ENCODE data around the gene IGSF9. TPM values are rescaled to one million over a fixed set of nuclear protein-coding genes. Genes with fewer than 3 reads are reported as not detected.

IGSF9 gene
- total RNA-seq, 1 donor from 2014 or later: 2.0 TPM

DNA sequence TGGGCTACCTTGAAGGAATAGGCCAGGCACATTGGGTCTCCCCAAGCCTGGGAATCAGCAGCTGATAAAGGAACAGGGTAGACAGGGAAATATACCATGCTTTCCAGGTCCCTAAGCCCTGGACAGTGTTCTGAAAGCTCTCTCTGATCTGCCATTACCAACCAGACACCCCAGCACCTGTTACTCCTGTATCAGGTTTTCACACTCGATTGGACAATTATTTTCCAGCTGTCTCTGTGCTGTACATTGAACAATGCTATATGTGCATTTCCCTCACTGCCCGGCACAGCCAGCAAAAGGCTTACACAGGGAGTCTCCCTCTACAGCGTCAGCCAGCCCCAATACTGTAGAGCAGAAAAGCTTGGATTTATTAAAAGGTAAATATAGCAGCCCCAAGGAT, 50.1 kb downstream of the IGSF9 start:
- Histone ChIP-seq H3K27me3 (ENCODE audit: low read depth) (no peaks in the 10 kb centered on the region), H3K27ac (no peak overlapping the region), H3K4me3 (no peak overlapping the region), H3K4me1 (peaks cover 55% of the 10 kb centered on the region), H3K9me3 (no peaks in the 10 kb centered on the region), H3K36me3 (no peaks in the 10 kb centered on the region)
- DNase-seq (no peak), ATAC-seq (no peak)
- intact Hi-C loops (cut with DNase I): no loop called here
- TF ChIP-seq, protein P1, sequence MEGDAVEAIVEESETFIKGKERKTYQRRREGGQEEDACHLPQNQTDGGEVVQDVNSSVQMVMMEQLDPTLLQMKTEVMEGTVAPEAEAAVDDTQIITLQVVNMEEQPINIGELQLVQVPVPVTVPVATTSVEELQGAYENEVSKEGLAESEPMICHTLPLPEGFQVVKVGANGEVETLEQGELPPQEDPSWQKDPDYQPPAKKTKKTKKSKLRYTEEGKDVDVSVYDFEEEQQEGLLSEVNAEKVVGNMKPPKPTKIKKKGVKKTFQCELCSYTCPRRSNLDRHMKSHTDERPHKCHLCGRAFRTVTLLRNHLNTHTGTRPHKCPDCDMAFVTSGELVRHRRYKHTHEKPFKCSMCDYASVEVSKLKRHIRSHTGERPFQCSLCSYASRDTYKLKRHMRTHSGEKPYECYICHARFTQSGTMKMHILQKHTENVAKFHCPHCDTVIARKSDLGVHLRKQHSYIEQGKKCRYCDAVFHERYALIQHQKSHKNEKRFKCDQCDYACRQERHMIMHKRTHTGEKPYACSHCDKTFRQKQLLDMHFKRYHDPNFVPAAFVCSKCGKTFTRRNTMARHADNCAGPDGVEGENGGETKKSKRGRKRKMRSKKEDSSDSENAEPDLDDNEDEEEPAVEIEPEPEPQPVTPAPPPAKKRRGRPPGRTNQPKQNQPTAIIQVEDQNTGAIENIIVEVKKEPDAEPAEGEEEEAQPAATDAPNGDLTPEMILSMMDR (IDR thresholded peaks at IDR 0.05): no peak

DNA sequence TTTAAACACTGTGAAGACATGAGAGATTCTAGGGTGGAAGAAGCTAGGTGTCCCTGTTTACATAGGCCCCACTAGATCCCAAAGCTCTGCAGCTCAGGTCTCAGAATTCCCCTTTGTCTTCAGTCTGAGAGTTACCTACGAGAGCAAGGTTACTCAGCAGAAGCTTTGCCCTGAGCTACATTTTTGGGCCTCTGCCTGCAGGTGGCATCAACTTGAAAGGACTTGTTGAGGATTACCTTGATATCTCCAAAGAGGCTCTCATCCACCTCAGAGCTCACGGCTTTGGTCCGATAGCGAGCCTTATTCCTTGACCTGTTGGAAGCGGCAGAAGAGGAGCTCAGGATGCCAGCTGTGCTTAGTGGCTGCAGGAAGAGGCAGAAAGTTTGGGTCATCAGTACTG, 52.5 kb downstream of the IGSF9 start:
- Histone ChIP-seq H3K4me1 (peaks cover 54% of the 10 kb centered on the region), H3K27ac (no peak overlapping the region), H3K27me3 (ENCODE audit: low read depth) (no peaks in the 10 kb centered on the region), H3K36me3 (no peaks in the 10 kb centered on the region), H3K9me3 (no peaks in the 10 kb centered on the region), H3K4me3 (no peak overlapping the region)
- DNase-seq (no peak), ATAC-seq (no peak)
- intact Hi-C loops (cut with DNase I): loop anchor here (5.0 kb wide), 1 partner anchor 96 kb away; no protein-coding TSS in a partner anchor
- TF ChIP-seq, protein P1 (IDR thresholded peaks at IDR 0.05): no peak

GRCh38 chr1:159891275-159892157, 53.9 kb downstream of the IGSF9 start:
- intact Hi-C loops (cut with DNase I): loop anchor here (5.0 kb wide), 1 partner anchor 94 kb away; no protein-coding TSS in a partner anchor
- Histone ChIP-seq H3K27me3 (ENCODE audit: low read depth) (no peaks in the 10 kb centered on the region), H3K9me3 (no peaks in the 10 kb centered on the region), H3K27ac (no peak overlapping the region), H3K4me3 (no peak overlapping the region), H3K36me3 (no peaks in the 10 kb centered on the region), H3K4me1 (peaks cover 40% of the 10 kb centered on the region)
- TF ChIP-seq, protein P1 (IDR thresholded peaks at IDR 0.05): peak; percentile 97
- ATAC-seq (peak; percentile 95 to 96), DNase-seq (peak; percentile 90)

DNA sequence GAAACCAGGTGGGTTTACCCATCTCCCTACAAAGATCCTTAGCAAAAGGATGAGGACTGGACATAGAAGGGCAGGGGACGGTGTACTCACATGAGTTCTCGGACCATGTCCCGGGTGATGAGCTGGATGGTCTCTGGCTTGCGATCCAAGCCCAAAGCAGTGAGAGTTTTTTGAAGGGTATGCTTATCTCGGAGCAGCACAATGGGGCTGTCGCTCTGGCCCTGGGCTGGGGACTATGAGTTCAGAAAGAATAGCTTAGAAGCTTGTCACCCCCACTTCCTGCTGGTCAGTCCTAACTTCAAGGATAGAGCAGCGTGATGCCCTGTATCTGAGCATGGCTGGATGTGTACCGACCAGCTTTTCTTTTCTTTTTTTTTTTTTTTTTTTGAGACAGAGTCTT, 55.0 kb downstream of the IGSF9 start:
- TF ChIP-seq, protein P1 (IDR thresholded peaks at IDR 0.05): no peak
- H3K4me1 ChIP-seq: peaks cover 29% of the 10 kb centered on the region
- no peak for ATAC-seq
- peak overlapping the region; percentile 77 for H3K27ac ChIP-seq
- H3K4me3 ChIP-seq: no peak overlapping the region
- no peak for DNase-seq
- no peaks in the 10 kb centered on the region for H3K9me3 ChIP-seq
- intact Hi-C loops (cut with DNase I): loop anchor here (5.0 kb wide), 1 partner anchor 93 kb away; no protein-coding TSS in a partner anchor
- H3K27me3 ChIP-seq (ENCODE audit: low read depth): no peaks in the 10 kb centered on the region
- no peaks in the 10 kb centered on the region for H3K36me3 ChIP-seq

GRCh38 chr1:159889821-159890252, 55.6 kb downstream of the IGSF9 start:
- no peaks in the 10 kb centered on the region for H3K36me3 ChIP-seq
- no peaks in the 10 kb centered on the region for H3K27me3 ChIP-seq (ENCODE audit: low read depth)
- intact Hi-C loops (cut with DNase I): loop anchor here (5.0 kb wide), 1 partner anchor 93 kb away; no protein-coding TSS in a partner anchor
- ATAC-seq (peak; percentile 78 to 82), DNase-seq (no peak)
- H3K4me3 ChIP-seq: no peak overlapping the region
- no peaks in the 10 kb centered on the region for H3K9me3 ChIP-seq
- TF ChIP-seq, protein P1 (IDR thresholded peaks at IDR 0.05): no peak
- H3K4me1 ChIP-seq: peaks cover 26% of the 10 kb centered on the region
- peak overlapping the region; percentile 77 for H3K27ac ChIP-seq

Data from lower lobe of right lung (tissue), 2 donors.